ENCODE results near the gene TIMP3.

Gene TIMP3

GRCh38 chr22:32903507-32903906 is 102.0 kb downstream of the TIMP3 start:
- DNase-seq (ENCODE audit: low read depth, low spot score): no peak
- ChIA-PET POLR2A (no interaction called here), CTCF (no interaction called here)
- no peak overlapping the region for H3K4me3 ChIP-seq (ENCODE audit: low read depth, low read length)
- no peak for TF ChIP-seq CTCF (IDR thresholded peaks at IDR 0.05; ENCODE audit: insufficient read depth, low read length, missing control alignments)

- DNase-seq (ENCODE audit: low read depth, low spot score): no peak
- H3K4me3 ChIP-seq (ENCODE audit: low read depth, low read length): no peak overlapping the region
- POLR2A ChIA-PET: no interaction called here
- no peak for TF ChIP-seq CTCF (IDR thresholded peaks at IDR 0.05; ENCODE audit: insufficient read depth, low read length, missing control alignments)
- CTCF ChIA-PET: no interaction called here
Observed at GRCh38 chr22:32904044-32904443, 102.5 kb downstream of the TIMP3 start.

- ChIA-PET CTCF (interaction anchor here (1.2 kb wide), 1 partner anchor 8 kb away, joined by 3 read pairs; no protein-coding TSS in a partner anchor), POLR2A (no interaction called here)
- DNase-seq (ENCODE audit: low read depth, low spot score): no peak
- H3K4me3 ChIP-seq (ENCODE audit: low read depth, low read length): no peak overlapping the region
- no peak for TF ChIP-seq CTCF (IDR thresholded peaks at IDR 0.05; ENCODE audit: insufficient read depth, low read length, missing control alignments)
Observed at GRCh38 chr22:32905400-32905799, 103.9 kb downstream of the TIMP3 start.

- DNase-seq (ENCODE audit: low read depth, low spot score): no peak
- no peak for TF ChIP-seq CTCF (IDR thresholded peaks at IDR 0.05; ENCODE audit: insufficient read depth, low read length, missing control alignments)
- H3K4me3 ChIP-seq (ENCODE audit: low read depth, low read length): no peak overlapping the region
- POLR2A ChIA-PET: no interaction called here
- CTCF ChIA-PET: interaction anchor here (0.8 to 2.2 kb wide), 4 partner anchors 12 to 380 kb away, joined by 3 to 7 read pairs (median 4); no protein-coding TSS in a partner anchor
Observed at GRCh38 chr22:32909581-32910428, 108.3 kb downstream of the TIMP3 start.

DNA sequence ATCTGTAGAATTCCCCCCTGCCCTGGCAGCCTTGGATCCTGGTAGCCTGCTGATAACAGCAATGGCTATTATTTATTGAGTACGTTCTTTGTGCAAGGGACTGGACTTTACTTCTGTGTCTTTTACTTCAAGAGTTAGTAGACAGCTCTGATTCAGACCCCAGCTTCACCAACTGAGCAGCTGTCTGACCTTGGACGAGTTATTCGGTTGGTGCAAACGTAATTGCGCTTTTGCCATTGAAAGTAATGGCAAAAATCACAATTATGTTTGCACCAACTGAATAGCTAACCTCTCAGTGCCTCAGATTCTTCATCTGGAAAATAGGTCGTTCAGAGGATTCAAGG is 108.9 kb downstream of the TIMP3 start:
- H3K4me3 ChIP-seq (ENCODE audit: low read depth, low read length): no peak overlapping the region
- CTCF ChIA-PET: interaction anchor here (1.3 to 2.2 kb wide), 3 partner anchors 13 to 90 kb away, joined by 3 to 7 read pairs (median 4); no protein-coding TSS in a partner anchor

More for the DNA sequence above, 108.9 kb downstream of the TIMP3 start:
- no peak for DNase-seq (ENCODE audit: low read depth, low spot score)
- TF ChIP-seq CTCF (IDR thresholded peaks at IDR 0.05; ENCODE audit: insufficient read depth, low read length, missing control alignments): no peak
- POLR2A ChIA-PET: no interaction called here
